ENCODE measurements around the gene UQCR10. TPM values are rescaled to one million over a fixed set of nuclear protein-coding genes. Genes with fewer than 3 reads are reported as not detected.

Gene UQCR10
- polyA plus RNA-seq, 2 of the 4 experiments (the other 2 are of a cell fraction): 115 to 171 TPM

DNA sequence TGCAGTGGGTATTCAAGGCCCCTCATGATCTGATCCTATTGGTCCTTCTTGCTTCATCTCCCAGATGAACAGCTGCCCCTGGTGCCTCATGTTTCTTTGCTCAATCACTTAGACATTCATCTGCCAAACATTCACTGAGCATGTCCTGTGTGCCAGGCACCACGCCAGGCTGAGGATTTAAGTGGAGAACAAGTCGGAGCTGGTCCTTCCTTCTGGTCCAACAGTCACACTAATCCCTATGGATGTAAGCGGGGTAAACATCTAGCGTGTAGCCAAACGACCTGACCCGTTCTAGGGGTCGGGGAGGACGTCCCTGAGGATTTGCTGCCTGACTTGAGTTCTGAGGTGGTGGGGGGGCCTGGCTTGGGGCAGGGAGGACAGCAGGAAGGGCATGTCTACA lies 22.3 kb upstream of the UQCR10 start:
- POLR2A ChIA-PET: no interaction called here
- DNase-seq (ENCODE audit: low read depth in 1 of 2, low spot score in 1 of 2) (no peak), FAIRE-seq (no peak), ATAC-seq (no peak)
- H3K9me3 ChIP-seq: no peaks in the 10 kb centered on the region
- TF ChIP-seq HOXA7 (CRISPR knock-in tag; IDR thresholded peaks at IDR 0.05) (no peak), RARB (CRISPR knock-in tag; IDR thresholded peaks at IDR 0.05) (no peak), NR3C1 (IDR thresholded peaks at IDR 0.05) (no peak), EHF (CRISPR knock-in tag; IDR thresholded peaks at IDR 0.05) (no peak), MAX (IDR thresholded peaks at IDR 0.05) (no peak), TFCP2L1 (CRISPR knock-in tag; IDR thresholded peaks at IDR 0.05) (no peak), JUN (IDR thresholded peaks at IDR 0.05) (no peak), FOSL2 (IDR thresholded peaks at IDR 0.05) (no peak), FOSL2 (CRISPR knock-in tag; IDR thresholded peaks at IDR 0.05) (no peak), ZNF302 (CRISPR knock-in tag; IDR thresholded peaks at IDR 0.05) (no peak), EHMT2 (IDR thresholded peaks at IDR 0.05; ENCODE audit: low read depth) (no peak), TP53 (CRISPR knock-in tag; IDR thresholded peaks at IDR 0.05) (no peak), ZC3H11A (IDR thresholded peaks at IDR 0.05) (no peak), ZFP36 (IDR thresholded peaks at IDR 0.05; ENCODE audit: borderline replicate concordance, partially characterized antibody) (no peak)
- CTCF ChIA-PET: interaction anchor here (1.0 to 1.1 kb wide), 2 partner anchors 12 to 344 kb away, joined by 3 to 5 read pairs; no protein-coding TSS in a partner anchor
- no peak overlapping the region for H3K4me2 ChIP-seq
- no peaks in the 10 kb centered on the region for H3K4me1 ChIP-seq
- H3K4me3 ChIP-seq: no peak overlapping the region
- WGBS (ENCODE audit: missing lambda C conversion rate): 68% methylated on average over 8 of the region's 8 CpGs
- H3K27ac ChIP-seq: no peak overlapping the region

DNA sequence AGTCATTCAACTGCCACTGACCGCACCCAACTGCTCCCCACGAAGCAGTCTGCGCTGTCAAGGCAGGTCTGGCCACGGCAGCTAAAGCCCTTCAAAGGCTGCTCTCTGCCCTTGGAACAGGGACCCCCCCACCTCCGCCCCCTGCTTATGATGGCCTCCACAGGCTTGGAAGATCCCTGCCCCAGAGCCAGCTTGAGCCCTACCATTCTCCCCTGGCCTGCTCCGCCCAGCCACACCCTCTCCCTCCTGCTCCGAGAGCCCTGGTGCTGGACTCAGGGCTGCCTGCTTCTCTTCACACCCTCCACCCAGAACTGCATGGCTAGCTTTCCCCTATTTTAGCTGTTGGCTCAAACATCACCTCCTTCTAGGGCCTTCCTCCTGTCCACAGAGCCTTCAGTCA lies 19.3 kb upstream of the UQCR10 start:
- FAIRE-seq: no peak
- no peak for ATAC-seq
- ChIA-PET POLR2A (no interaction called here), CTCF (interaction anchor here (0.5 to 1.5 kb wide), 2 partner anchors 11 to 25 kb away, joined by 3 read pairs; no protein-coding TSS in a partner anchor)
- no peak overlapping the region for H3K4me3 ChIP-seq
- no peaks in the 10 kb centered on the region for H3K9me3 ChIP-seq
- no peak for DNase-seq (ENCODE audit: low read depth in 1 of 2, low spot score in 1 of 2)
- H3K4me2 ChIP-seq: no peak overlapping the region
- WGBS (ENCODE audit: missing lambda C conversion rate): 100% methylated on average over 2 of the region's 7 CpGs
- no peak for TF ChIP-seq FOSL2 (IDR thresholded peaks at IDR 0.05)
- no peak for TF ChIP-seq FOSL2 (CRISPR knock-in tag; IDR thresholded peaks at IDR 0.05)
- TF ChIP-seq TFCP2L1 (CRISPR knock-in tag; IDR thresholded peaks at IDR 0.05): no peak
- no peak for TF ChIP-seq KDM5A (IDR thresholded peaks at IDR 0.05)
- no peak for TF ChIP-seq HDAC2 (IDR thresholded peaks at IDR 0.05)
- TF ChIP-seq EP300 (IDR thresholded peaks at IDR 0.05): no peak
- H3K27ac ChIP-seq: no peak overlapping the region
- H3K4me1 ChIP-seq: no peaks in the 10 kb centered on the region

GRCh38 chr22:29748248-29748893 lies 18.8 kb upstream of the UQCR10 start:
- FAIRE-seq (no peak), ATAC-seq (no peak), DNase-seq (ENCODE audit: low read depth in 1 of 2, low spot score in 1 of 2) (no peak)
- Histone ChIP-seq H3K27ac (no peak overlapping the region), H3K4me3 (no peak overlapping the region), H3K9me3 (no peaks in the 10 kb centered on the region), H3K4me1 (no peaks in the 10 kb centered on the region), H3K4me2 (no peak overlapping the region)
- 91% methylated on average over 6 of the region's 9 CpGs for WGBS (ENCODE audit: missing lambda C conversion rate)
- TF ChIP-seq REST (IDR thresholded peaks at IDR 0.05): no peak
- TF ChIP-seq ESRRA (IDR thresholded peaks at IDR 0.05; ENCODE audit: borderline replicate concordance, low read length): no peak
- TF ChIP-seq ZSCAN20 (CRISPR knock-in tag; IDR thresholded peaks at IDR 0.05): no peak
- no peak for TF ChIP-seq HDAC2 (IDR thresholded peaks at IDR 0.05)
- TF ChIP-seq HES2 (IDR thresholded peaks at IDR 0.05): no peak
- TF ChIP-seq KDM5A (IDR thresholded peaks at IDR 0.05): no peak
- no peak for TF ChIP-seq FOXS1 (CRISPR knock-in tag; IDR thresholded peaks at IDR 0.05)
- TF ChIP-seq RARB (CRISPR knock-in tag; IDR thresholded peaks at IDR 0.05): no peak
- ChIA-PET CTCF (interaction anchor here (0.5 kb wide), 1 partner anchor 12 kb away, joined by 3 read pairs; no protein-coding TSS in a partner anchor), POLR2A (no interaction called here)
